NB4 (cell line): ENCODE data around the gene IKZF5.
A peak's percentile ranks its signal among the peaks of the same experiment; 100 is the strongest.

Source experiments
- DNase-seq: peaks from one replicate; pipeline ENCODE4 v3.0.0; 2010; ENCODE audit warnings: low read depth
- H3K4me3 ChIP-seq: one replicate; pipeline ENCODE4 v1.5.1; 2011; ENCODE audit warnings: mild to moderate bottlenecking, low read depth, low read length, moderate library complexity
- CTCF ChIP-seq: IDR thresholded peaks from one replicate; pipeline ENCODE4 v1.5.1; 2012; ENCODE audit warnings: low read depth, low read length
- MYC ChIP-seq: IDR thresholded peaks from 2 replicates; pipeline ENCODE4 v1.6.1; 2011; ENCODE audit warnings: low read depth, low read length
- POLR2A ChIP-seq: IDR thresholded peaks from 2 replicates; pipeline ENCODE4 v1.6.1; 2011; ENCODE audit warnings: mild to moderate bottlenecking; ENCODE audit not compliant: insufficient read length; ENCODE audit errors: extremely low read depth
- TF ChIP-seq, protein P1 (sequence below): IDR thresholded peaks from 2 replicates; pipeline ENCODE4 v1.6.1; 2011; ENCODE audit warnings: low read depth, low read length

The IKZF5 gene

DNA sequence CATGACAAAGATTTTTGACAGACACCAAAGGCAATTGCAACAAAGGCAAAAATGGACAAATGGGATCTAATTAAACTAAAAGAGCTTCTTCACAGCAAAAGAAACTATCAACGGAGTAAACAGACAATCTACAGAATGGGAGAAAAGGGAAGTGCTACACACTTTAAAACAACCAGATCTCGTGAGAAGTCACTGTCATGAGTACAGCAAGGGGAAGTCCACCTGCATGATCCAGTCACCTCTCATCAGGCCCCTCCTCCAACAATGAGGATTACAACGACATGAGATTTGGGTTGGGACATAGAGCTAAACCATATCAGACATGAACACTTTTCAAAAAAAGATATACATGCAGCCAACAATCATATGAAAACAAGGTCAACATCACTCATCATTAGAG lies 39.9 kb downstream of the IKZF5 start:
- DNase-seq = no peak
- no peak for TF ChIP-seq MYC
- TF ChIP-seq, protein P1, sequence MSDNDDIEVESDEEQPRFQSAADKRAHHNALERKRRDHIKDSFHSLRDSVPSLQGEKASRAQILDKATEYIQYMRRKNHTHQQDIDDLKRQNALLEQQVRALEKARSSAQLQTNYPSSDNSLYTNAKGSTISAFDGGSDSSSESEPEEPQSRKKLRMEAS = no peak
- TF ChIP-seq POLR2A = no peak
- TF ChIP-seq CTCF = no peak
- no peak overlapping the region for H3K4me3 ChIP-seq

GRCh38 chr10:122966879-122967278 lies 41.7 kb downstream of the IKZF5 start:
- DNase-seq = no peak
- TF ChIP-seq CTCF (no peak), POLR2A (no peak), MYC (no peak)
- TF ChIP-seq, protein P1 = no peak
- no peak overlapping the region for H3K4me3 ChIP-seq

GRCh38 chr10:122962405-122962804 lies 46.2 kb downstream of the IKZF5 start:
- no peak for DNase-seq
- no peak overlapping the region for H3K4me3 ChIP-seq
- TF ChIP-seq POLR2A (no peak), MYC (no peak), CTCF (no peak)
- TF ChIP-seq, protein P1 = no peak

GRCh38 chr10:122957474-122957873 lies 51.1 kb downstream of the IKZF5 start:
- no peak for DNase-seq
- TF ChIP-seq, protein P1 = no peak
- no peak for TF ChIP-seq CTCF
- TF ChIP-seq POLR2A = no peak
- TF ChIP-seq MYC = no peak
- H3K4me3 ChIP-seq = no peak overlapping the region

GRCh38 chr10:122955892-122956291 lies 52.7 kb downstream of the IKZF5 start:
- H3K4me3 ChIP-seq = no peak overlapping the region
- no peak for TF ChIP-seq MYC
- TF ChIP-seq POLR2A = no peak
- no peak for TF ChIP-seq CTCF
- TF ChIP-seq, protein P1 = no peak
- DNase-seq = no peak

- no peak for TF ChIP-seq CTCF
- TF ChIP-seq, protein P1 = no peak
- TF ChIP-seq POLR2A = no peak
- TF ChIP-seq MYC = no peak
- H3K4me3 ChIP-seq = peak overlapping the region; percentile 88
- DNase-seq = no peak
These were observed 53.9 kb downstream of the IKZF5 start for GRCh38 chr10:122954731-122955050.
